ENCODE measurements around the gene FGB.
A peak's percentile ranks its signal among the peaks of the same experiment; 100 is the strongest.

Gene FGB

GRCh38 chr4:154597798-154598774 lies 35.3 kb downstream of the FGB start:
- DNase-seq, result no peak

DNA sequence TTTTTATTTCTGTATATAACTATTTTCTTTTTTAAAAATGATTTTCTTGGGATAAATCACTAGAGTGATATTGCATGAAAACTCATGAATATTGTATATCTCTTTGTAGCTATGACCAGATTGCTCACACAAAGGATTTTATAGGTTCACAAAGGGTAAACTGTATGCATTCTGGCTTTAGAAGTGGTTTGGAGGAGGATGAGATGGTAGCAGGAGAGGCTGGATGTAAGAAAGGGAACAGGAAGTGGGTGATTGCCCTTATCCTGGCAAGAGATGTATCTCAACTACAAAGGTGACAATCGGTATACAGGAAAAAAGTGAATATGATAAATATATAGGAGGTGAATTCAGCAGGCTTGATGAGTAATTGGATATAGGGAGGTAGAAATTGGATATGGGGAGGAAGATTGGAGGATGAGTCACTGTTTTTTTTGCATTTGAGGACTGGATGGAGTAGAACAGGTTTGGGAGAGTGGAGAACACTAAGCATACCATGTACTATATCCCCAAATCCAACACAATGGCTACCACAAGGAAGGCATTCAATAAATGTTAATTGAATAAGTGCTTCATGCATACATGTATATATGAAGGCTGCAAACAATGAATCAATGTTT lies 39.7 kb downstream of the FGB start:
- DNase-seq, result no peak

DNA sequence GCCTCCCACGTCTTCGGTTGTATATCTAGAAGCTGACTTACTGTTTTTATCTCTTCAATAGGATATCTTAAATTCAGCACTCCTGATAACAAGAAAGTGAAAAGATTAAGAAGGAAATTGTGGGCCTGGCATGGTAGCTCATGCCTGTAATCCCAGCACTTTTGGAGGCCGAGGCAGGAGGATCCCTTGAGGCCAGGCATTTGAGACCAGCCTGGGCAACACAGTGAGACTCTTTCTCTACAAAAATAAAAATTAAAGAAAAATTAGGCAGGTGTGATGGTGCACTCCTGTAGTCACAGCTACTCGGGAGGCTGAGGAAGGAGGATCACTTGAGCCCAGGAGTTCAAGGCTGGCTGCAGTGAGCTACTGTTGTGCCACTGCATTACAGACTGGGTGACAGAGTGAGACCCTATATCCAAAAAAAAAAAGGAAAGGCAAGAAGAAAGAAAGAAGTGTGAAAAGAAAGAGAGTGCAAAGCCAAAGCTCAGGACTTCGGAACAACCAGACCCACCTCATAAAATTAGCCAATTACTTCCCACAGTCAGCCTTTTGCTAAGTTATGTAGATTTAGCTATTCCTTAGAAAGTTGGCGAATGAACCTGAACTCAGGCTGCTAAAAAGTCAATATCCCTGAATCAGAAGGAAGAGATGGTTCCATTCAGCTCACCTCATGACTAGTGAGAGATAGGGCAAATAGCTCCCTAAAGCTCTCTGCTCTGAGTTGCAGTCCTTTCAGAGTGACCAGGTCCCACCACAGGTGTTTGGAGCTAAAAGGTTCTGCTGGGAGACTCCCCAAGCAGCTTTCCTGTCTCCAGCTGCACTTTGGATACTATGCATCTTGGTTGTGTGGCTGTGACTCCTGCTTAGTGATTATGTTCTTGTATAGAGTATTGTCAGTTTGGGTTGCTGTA lies 40.5 kb downstream of the FGB start:
- no peak for DNase-seq

DNA sequence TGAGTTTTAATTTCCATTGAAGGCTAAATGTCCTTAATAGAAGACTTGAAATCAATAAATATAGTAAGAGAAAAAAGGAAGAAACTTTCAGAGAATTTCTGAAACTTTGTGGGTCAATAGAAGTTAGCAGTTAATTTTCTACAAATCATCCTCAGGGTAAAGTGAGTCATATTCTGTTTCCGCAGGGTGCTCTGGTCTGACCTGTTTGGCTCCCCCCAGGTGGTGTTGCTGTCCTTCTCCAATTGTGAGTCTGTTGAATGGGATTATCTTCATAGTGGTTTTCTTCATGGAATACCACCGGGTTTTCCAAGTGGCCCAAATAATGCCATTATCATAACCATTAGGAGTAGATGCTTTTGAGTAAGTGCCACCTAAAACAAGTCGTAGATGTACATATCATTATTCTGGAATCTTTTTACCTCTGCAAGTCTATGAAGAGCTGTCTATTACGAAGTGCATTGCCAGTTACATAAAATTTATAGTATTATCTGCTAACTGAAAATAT lies 41.9 kb downstream of the FGB start:
- DNase-seq, result no peak

GRCh38 chr4:154606728-154607723 lies 44.2 kb downstream of the FGB start:
- DNase-seq, result no peak

- DNase-seq, result no peak
Measured at GRCh38 chr4:154608361-154609252, 45.8 kb downstream of the FGB start.

DNA sequence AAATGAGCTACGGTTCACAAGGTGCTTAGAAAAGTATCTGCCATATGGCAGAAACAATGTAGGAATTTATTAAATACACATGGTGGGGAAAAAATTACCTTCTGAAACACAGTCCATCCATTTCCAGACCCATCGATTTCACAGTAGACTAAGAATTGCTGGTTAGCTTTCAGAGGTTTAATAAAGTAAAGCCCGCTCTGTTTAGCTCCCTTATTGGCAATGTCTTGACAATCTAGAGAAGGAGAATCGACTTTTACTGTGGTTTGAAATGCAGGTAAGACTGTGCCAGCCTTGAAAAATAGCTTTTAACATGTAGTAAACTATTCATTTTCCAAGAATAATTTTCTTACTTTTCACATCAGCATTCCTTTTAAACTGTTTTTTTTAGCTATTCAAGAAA lies 46.7 kb downstream of the FGB start:
- no peak for DNase-seq

GRCh38 chr4:154610582-154610981 lies 47.8 kb downstream of the FGB start:
- DNase-seq, result no peak

- DNase-seq, result no peak
Measured at GRCh38 chr4:154611833-154612232, 49.0 kb downstream of the FGB start.

- DNase-seq, result no peak
Measured at GRCh38 chr4:154612472-154613414, 49.9 kb downstream of the FGB start, which contains the start of gene FGG. Gene FGG (minus strand): TSS chr4:154612656. CDS start chr4:154612609, 47 bp downstream.

DNA sequence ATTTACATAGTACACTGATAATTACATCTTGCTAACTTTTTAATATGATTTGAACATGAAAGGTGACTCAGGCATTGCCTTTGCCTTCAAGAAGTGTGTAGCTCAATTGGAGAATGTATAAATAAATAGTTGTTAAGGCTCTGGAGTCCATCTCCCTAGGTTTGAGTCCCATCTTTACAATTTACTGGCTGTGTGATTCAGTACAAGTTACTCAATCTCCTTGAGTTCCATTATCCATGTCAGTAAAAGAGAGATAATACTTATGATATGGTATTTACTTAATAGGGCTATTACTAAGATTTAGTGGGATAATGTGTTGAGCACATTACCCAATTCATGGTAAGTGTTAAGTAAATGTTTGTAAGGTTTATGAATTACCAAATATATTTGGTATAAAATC lies 51.5 kb downstream of the FGB start:
- DNase-seq, result no peak

GRCh38 chr4:154615211-154615610 lies 52.4 kb downstream of the FGB start:
- no peak for DNase-seq

DNA sequence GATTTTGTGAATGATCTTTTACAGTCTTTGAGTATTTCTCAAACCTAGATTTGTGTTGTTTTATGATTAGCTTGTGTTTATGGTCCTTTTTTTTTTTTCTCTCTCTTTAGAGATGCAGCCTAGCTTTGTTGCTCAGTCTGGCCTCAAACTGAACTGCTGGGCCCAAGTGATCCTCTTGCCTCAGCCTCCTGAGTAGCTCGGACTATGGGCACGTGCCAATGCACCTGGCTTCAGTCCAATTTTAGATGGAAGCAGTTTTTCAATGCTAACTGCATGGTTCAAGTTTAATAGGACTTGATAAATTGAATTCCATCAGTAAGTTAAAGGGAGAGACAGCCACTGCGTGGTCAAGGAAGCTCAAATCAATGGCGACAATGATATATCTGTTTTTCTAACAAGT lies 53.5 kb downstream of the FGB start:
- DNase-seq, result no peak

- DNase-seq, result peak; percentile 21
Measured at GRCh38 chr4:154616731-154617130, 53.9 kb downstream of the FGB start.

DNA sequence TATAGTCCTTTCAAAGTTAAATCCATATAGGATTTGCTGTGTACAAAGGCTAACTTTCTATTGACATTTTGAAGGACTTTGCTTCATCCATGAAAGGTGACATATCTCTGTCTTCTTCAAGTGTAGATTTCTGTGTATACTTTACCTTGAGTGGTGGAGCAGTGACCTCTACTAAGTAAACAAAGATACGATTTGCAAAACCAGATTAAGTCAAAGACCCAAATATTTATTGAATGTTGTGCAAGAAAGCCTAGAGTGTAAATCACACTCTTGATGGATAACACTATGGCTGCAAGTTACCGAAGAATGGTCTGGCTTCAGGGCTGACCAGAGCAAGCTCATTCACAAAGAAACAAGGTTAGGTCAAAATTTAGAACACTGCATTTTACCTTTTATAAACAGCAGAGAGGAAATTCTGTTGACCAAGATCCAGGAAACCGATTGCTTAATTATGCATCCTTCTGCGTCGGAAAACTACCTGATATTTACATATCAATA lies 55.1 kb downstream of the FGB start:
- DNase-seq, result no peak

- DNase-seq, result peak; percentile 42
Measured at GRCh38 chr4:154618708-154619315, 56.0 kb downstream of the FGB start.

GRCh38 chr4:154620111-154620510 lies 57.3 kb downstream of the FGB start:
- no peak for DNase-seq
